HG03097 (cell line): ENCODE data around the gene RFTN1.
A peak's percentile ranks its signal among the peaks of the same experiment; 100 is the strongest.

Source experiments
- ATAC-seq: cut with Tn5 transposase; IDR thresholded peaks from one replicate; pipeline ENCODE4 v1.9.1; 2021; ENCODE audit not compliant: unreplicated experiment, low FRiP score

RFTN1 gene

GRCh38 chr3:16513141-16514020 is at the start of gene RFTN1:
RFTN1 (minus strand) TSS chr3:16513699; CDS start chr3:16493869, 19,830 bp downstream.
- ATAC-seq = no peak

- ATAC-seq = no peak
Measured at GRCh38 chr3:16559653-16560365, 46.3 kb upstream of the RFTN1 start.

GRCh38 chr3:16554126-16554525 is 40.6 kb upstream of the RFTN1 start:
- no peak for ATAC-seq

GRCh38 chr3:16552757-16553156 is 39.3 kb upstream of the RFTN1 start:
- no peak for ATAC-seq

- ATAC-seq = no peak
Measured at GRCh38 chr3:16551342-16551976, 38.0 kb upstream of the RFTN1 start.

- ATAC-seq = peak; percentile 65
Measured at GRCh38 chr3:16550676-16551341, 37.3 kb upstream of the RFTN1 start.

- peak; percentile 28 for ATAC-seq
Measured at GRCh38 chr3:16550305-16550675, 36.8 kb upstream of the RFTN1 start.

- ATAC-seq = no peak
Measured at GRCh38 chr3:16548721-16549120, 35.2 kb upstream of the RFTN1 start.

- no peak for ATAC-seq
Measured at GRCh38 chr3:16547561-16548357, 34.3 kb upstream of the RFTN1 start.

- no peak for ATAC-seq
Measured at GRCh38 chr3:16546186-16547010, 32.9 kb upstream of the RFTN1 start.

GRCh38 chr3:16545413-16546185 is 32.1 kb upstream of the RFTN1 start:
- no peak for ATAC-seq

GRCh38 chr3:16543242-16543864 is 29.9 kb upstream of the RFTN1 start:
- ATAC-seq = no peak

GRCh38 chr3:16538507-16538906 is 25.0 kb upstream of the RFTN1 start:
- no peak for ATAC-seq

GRCh38 chr3:16536996-16537395 is 23.5 kb upstream of the RFTN1 start:
- ATAC-seq = no peak

- no peak for ATAC-seq
Measured at GRCh38 chr3:16536344-16536663, 22.8 kb upstream of the RFTN1 start.

- no peak for ATAC-seq
Measured at GRCh38 chr3:16534640-16535262, 21.3 kb upstream of the RFTN1 start.

GRCh38 chr3:16533928-16534574 is 20.6 kb upstream of the RFTN1 start:
- ATAC-seq = no peak
